Activated CD4-positive, alpha-beta memory T cell treated with anti-CD3 and anti-CD28 coated beads for 36 hours (primary cell): Measurements from ENCODE around the gene KIAA1958. TPM values are rescaled to one million over a fixed set of nuclear protein-coding genes. Genes with fewer than 3 reads are reported as not detected.

Experiments used
- CTCF ChIA-PET: fragments of 350-600 bp; sonication (Branson Sonifier 250); formaldehyde crosslinking; loops from one replicate; lab custom pipeline; 2021; ENCODE audit warnings: antibody characterized with exemption, inconsistent platforms; lab: Charles Lee
- POLR2A ChIA-PET: fragments of 350-600 bp; sonication (Branson Sonifier 250); formaldehyde crosslinking; loops from one replicate; lab custom pipeline; 2021; ENCODE audit warnings: antibody characterized with exemption; lab: Charles Lee
- DNase-seq: peaks from one replicate; pipeline ENCODE4 v3.0.0-alpha.2; 2020
- H3K27ac Mint-ChIP-seq: one replicate; pipeline ENCODE4 v1.8.0; 2021; ENCODE audit warnings: mixed read lengths
- H3K27me3 Mint-ChIP-seq: one replicate; pipeline ENCODE4 v1.8.0; 2021; ENCODE audit warnings: mixed read lengths
- H3K36me3 Mint-ChIP-seq: one replicate; pipeline ENCODE4 v1.8.0; 2021; ENCODE audit warnings: mixed read lengths
- H3K4me1 Mint-ChIP-seq: one replicate; pipeline ENCODE4 v1.8.0; 2021; ENCODE audit warnings: low read depth, mixed read lengths
- H3K4me3 Mint-ChIP-seq: one replicate; pipeline ENCODE4 v1.8.0; 2021; ENCODE audit warnings: mild to moderate bottlenecking, mixed read lengths
- H3K9me3 Mint-ChIP-seq: one replicate; pipeline ENCODE4 v1.8.0; 2021; ENCODE audit warnings: mixed read lengths
- intact Hi-C: fragments of 100-400 bp; cut with micrococcal nuclease; formaldehyde crosslinking; loops from one replicate; pipeline ENCODE4 v1.15.1; 2023
- total RNA-seq, 2 experiments: library from RNA; stranded (reverse); gene quantifications; one replicate each; pipeline ENCODE4 v1.2.3, GENCODE V29; 2021

Gene KIAA1958
- total RNA-seq, 2 experiments from 2014 or later: 6.1 to 6.5 TPM

DNA sequence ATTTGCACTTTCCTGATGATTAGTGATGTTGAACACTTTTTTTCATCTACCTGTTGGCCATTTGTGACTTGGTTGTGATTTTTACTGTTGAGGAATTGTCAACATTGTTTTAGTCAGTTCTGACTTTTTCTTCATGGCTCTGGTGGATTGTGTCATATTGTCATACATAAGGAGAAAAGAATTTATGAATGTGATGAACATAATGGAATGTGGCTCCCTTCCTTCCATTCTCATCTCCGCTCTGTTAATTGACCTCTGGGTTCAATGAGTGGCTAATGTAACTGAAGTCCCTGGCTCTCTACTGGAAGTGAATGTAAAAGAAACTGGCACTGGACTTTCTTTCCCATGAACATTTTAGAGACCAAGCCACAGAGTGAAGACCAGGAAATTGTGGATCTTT, 49.2 kb downstream of the KIAA1958 start:
- Mint-ChIP-seq H3K4me3 (no peak overlapping the region), H3K27me3 (no peaks in the 10 kb centered on the region), H3K27ac (no peak overlapping the region), H3K4me1 (peaks cover 6% of the 10 kb centered on the region), H3K9me3 (no peaks in the 10 kb centered on the region), H3K36me3 (no peaks in the 10 kb centered on the region)
- DNase-seq: no peak
- CTCF ChIA-PET: no interaction called here
- POLR2A ChIA-PET: no interaction called here
- intact Hi-C loops: no loop called here

DNA sequence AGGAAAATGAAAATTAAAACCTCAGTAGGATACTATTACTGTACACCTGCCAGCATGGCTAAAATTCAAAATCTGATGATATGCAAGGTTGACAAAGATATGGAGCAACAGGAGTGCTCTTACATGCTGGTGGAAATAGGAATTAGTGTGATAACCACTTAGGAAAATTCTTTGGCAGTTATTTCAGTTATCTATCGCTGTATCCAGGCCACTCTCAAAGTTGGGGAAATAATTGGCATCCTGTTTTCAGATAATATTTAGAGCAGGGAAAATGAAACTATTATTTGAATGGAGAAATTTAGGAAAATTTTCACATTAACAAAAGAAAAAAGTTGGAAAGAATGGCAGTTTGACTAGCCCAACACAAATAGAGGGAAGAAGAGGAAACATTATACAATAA, 50.9 kb downstream of the KIAA1958 start:
- ChIA-PET CTCF (no interaction called here), POLR2A (no interaction called here)
- H3K36me3 Mint-ChIP-seq: no peaks in the 10 kb centered on the region
- no peaks in the 10 kb centered on the region for H3K27me3 Mint-ChIP-seq
- no peak for DNase-seq
- H3K4me1 Mint-ChIP-seq: peaks cover 6% of the 10 kb centered on the region
- H3K4me3 Mint-ChIP-seq: no peak overlapping the region
- intact Hi-C loops: no loop called here
- H3K9me3 Mint-ChIP-seq: no peaks in the 10 kb centered on the region
- no peak overlapping the region for H3K27ac Mint-ChIP-seq

DNA sequence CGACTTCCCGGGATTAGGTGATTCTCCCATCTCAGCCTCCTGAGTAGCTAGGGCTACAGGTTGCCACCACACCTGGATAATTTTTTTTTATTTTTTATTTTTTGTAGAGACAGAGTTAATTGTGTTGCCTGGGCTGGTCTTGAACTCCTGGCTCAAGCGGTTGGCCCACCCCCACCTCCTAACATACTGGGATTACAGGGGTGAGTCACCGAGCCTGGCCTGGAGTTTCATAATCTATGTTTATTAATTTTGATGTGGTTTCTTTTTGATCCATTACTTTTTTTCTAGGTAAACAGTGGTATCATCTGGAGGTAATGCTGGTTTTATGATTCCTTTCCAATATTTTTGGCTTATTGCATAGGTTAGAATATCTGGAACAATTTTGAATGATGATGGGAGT, 54.2 kb downstream of the KIAA1958 start:
- ChIA-PET POLR2A (no interaction called here), CTCF (no interaction called here)
- H3K36me3 Mint-ChIP-seq: no peaks in the 10 kb centered on the region
- H3K4me3 Mint-ChIP-seq: no peak overlapping the region
- no peak overlapping the region for H3K27ac Mint-ChIP-seq
- H3K9me3 Mint-ChIP-seq: no peaks in the 10 kb centered on the region
- no peak for DNase-seq
- H3K4me1 Mint-ChIP-seq: peaks cover 2% of the 10 kb centered on the region
- intact Hi-C loops: no loop called here
- no peaks in the 10 kb centered on the region for H3K27me3 Mint-ChIP-seq

DNA sequence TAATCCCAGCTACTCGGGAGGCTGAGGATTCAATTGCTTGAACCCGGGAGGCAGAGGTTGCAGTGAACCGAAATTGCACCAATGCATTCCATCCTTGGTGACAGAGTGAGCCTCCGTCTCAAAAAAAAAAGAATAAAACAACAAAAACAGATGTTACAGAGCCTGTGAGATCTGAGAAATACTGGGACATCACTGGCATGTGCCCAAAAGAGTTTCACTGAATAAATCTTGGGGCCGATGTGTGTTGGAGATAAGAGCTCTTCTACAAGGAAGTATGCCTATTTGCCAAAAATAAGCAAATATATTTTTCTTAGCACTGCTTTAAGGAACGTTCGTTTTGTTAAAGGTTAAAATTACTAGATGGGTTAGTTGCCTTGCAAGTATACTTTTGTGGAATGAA, 55.1 kb downstream of the KIAA1958 start:
- intact Hi-C loops: no loop called here
- H3K36me3 Mint-ChIP-seq: no peaks in the 10 kb centered on the region
- CTCF ChIA-PET: no interaction called here
- POLR2A ChIA-PET: no interaction called here
- H3K9me3 Mint-ChIP-seq: no peaks in the 10 kb centered on the region
- peaks cover 9% of the 10 kb centered on the region for H3K4me1 Mint-ChIP-seq
- no peak overlapping the region for H3K4me3 Mint-ChIP-seq
- no peaks in the 10 kb centered on the region for H3K27me3 Mint-ChIP-seq
- no peak for DNase-seq
- no peak overlapping the region for H3K27ac Mint-ChIP-seq

DNA sequence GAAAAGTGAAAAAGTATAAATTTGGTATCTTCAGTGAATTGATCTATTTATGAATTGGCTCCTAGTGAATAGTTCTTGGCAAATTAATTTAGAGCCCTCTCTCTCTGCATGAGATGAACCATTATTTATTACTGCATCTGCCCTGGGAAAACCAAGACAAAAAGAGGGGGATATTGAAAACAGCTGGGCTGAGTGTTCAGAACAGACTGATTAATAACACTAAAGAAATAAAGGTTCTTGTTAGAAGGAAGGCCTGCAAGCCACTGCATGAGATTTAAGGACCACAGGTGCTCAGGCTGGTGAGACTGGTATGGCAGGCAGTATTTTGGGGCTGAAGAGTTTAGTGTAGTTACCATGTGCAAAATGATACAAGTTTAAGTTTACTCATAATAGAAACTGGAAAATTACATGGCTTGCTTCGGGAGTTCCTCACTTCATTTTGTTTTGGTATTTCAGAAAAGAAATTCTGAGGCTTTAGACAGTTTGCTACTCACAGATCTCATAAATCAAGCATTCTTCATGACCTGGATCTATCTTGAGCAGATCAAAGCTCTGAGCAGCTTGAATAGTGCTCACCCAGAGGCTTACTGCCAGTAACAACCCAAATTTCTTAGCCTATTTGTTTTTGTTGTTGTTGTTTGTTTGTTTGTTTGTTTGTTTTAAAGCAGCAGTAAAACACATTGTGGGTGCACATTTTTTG, 56.1 kb downstream of the KIAA1958 start:
- Mint-ChIP-seq H3K36me3 (no peaks in the 10 kb centered on the region), H3K27me3 (no peaks in the 10 kb centered on the region), H3K4me1 (peaks cover 9% of the 10 kb centered on the region), H3K27ac (no peak overlapping the region), H3K4me3 (no peak overlapping the region), H3K9me3 (no peaks in the 10 kb centered on the region)
- intact Hi-C loops: no loop called here
- ChIA-PET CTCF (no interaction called here), POLR2A (no interaction called here)
- DNase-seq: no peak

DNA sequence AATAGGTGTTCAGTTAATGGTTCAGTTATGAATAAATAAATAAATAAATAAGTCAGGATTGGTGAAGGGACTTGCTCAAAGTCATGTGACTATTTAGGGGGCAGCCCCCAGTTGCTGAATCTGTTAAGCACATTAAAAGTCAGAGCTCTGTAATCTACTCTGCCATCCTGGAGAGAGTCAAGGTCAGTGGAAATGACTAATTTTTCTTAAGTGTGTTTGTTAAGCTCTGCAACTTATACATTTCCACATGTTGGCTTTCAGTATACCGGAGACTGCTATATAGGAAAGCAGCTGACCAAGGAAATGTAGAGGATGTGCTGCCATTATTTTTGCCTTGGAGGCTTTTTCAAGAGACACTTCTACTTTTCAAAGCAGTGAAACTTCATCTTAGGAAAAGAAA, 57.9 kb downstream of the KIAA1958 start:
- ChIA-PET POLR2A (no interaction called here), CTCF (interaction anchor here (0.6 kb wide), 1 partner anchor 17 kb away, joined by 6 read pairs; no protein-coding TSS in a partner anchor)
- no peak for DNase-seq
- Mint-ChIP-seq H3K27ac (no peak overlapping the region), H3K4me3 (no peak overlapping the region), H3K9me3 (no peaks in the 10 kb centered on the region), H3K4me1 (peaks cover 9% of the 10 kb centered on the region), H3K36me3 (no peaks in the 10 kb centered on the region), H3K27me3 (no peaks in the 10 kb centered on the region)
- intact Hi-C loops: no loop called here

DNA sequence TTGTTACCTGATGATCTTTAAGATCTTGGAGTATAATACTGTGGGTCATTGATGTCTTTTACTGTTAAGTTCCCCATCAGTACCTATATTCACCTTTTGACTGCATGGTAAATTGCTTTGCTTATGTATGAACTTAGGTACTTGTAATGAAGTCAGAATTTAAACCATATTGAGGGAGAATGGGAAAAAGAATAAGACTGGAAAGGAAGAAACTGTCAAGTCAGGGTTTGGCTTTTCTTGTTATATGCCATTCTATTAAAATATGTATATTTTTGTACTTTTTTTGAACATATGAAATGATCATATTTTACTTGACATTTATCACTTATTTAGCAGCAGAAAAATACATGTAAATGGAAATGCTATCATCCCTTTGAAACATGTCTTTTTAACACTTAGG, 58.6 kb downstream of the KIAA1958 start:
- DNase-seq: no peak
- Mint-ChIP-seq H3K4me3 (no peak overlapping the region), H3K27ac (no peak overlapping the region), H3K4me1 (peaks cover 9% of the 10 kb centered on the region), H3K9me3 (no peaks in the 10 kb centered on the region), H3K36me3 (no peaks in the 10 kb centered on the region), H3K27me3 (no peaks in the 10 kb centered on the region)
- POLR2A ChIA-PET: no interaction called here
- intact Hi-C loops: no loop called here
- CTCF ChIA-PET: no interaction called here

DNA sequence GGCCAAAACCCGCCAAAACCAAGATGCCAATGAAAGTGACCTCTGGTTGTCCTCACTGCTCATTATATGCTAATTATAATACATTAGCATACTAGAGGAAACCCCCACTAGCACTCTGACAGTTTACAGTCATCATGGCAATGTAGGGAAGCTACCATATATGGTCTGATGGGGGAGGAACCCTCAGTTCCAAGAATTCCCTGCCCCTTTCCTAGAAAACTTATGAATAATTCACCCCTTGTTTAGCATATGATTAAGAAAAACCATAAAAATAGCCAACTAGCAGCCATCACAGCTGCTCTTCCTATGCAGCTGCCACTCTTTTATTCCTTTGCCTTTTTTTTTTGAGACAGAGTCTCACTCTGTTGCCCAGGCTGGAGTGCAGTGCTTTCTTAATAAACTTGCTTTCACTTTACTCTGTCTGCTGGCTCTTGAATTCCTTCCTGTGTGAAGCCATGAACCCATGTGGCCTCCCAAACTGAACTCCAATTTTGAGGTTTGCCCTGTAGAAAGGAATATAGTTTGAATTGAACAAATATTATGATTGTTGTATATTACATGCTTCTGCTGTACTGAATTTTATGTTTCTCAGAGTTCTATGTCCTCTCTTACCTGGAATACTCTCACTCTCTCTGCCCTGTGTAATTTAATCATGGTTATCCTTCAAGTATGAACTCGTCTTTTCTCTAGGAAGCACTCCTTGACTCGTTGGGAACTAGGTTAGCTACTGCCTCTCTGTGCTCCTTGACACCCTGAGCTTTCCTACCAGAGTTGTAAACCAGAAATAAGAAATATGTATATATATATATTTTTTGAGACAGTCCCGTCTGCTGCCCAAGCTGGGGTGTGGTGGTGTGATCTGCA, 59.8 kb downstream of the KIAA1958 start:
- intact Hi-C loops: no loop called here
- Mint-ChIP-seq H3K27ac (no peak overlapping the region), H3K9me3 (no peaks in the 10 kb centered on the region), H3K36me3 (no peaks in the 10 kb centered on the region), H3K27me3 (no peaks in the 10 kb centered on the region), H3K4me3 (no peak overlapping the region), H3K4me1 (peaks cover 9% of the 10 kb centered on the region)
- POLR2A ChIA-PET: interaction anchor here (0.6 kb wide), 1 partner anchor 732 kb away, joined by 5 read pairs; no protein-coding TSS in a partner anchor
- CTCF ChIA-PET: no interaction called here
- DNase-seq: no peak

DNA sequence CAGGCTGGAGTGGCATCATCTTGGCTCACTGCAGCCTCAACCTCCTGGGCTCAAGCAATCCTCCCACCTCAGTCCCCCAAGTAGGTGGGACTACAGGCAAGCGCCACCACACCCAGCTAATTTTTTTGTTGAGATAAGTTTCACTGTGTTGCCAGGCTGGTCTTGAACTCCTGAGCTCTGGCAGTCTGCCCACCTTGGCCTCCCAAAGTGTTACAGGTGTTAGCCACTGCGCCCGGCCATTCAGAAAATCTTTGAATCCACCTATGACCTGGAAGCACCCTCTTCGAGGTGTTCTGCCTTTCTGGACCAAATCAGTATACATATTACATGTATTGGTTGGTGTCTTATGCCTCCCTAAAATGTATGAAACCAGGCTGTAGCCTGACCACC, 61.4 kb downstream of the KIAA1958 start:
- POLR2A ChIA-PET: no interaction called here
- intact Hi-C loops: no loop called here

DNA sequence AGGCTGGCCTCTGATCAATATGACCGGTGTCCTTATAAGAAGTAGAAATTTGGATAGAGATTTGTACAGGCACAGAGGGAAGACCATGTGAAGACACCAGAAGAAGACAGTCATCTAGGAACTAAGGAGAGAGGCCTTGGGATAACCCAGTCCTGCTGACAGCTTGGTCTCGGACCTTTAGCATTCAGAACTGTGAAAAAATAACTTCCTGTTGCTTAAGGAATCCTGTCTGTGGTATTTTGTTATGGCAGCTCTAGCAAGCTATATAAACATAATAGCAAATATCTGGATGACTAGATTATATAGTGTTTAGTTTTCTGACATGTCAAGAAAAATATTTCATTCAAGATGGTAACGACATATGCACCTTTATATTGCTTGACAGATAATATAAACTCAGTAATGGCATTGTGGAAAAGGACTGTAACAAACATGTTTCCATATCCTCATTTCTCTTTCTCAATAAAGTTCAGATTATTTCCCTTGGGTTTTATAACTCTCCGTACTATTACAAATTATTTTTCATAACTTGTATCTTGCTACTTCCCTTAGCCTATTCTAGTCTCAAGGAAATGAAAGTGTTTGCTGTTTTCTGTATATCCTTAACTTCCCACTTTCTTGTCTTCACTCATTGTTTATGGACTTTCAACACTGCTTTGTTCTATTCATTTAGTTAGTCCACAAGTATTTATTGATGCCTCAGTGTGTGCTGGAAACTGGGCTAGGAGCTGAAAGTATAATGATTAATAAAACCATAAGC, 62.4 kb downstream of the KIAA1958 start:
- POLR2A ChIA-PET: no interaction called here
- H3K9me3 Mint-ChIP-seq: no peaks in the 10 kb centered on the region
- H3K36me3 Mint-ChIP-seq: no peaks in the 10 kb centered on the region
- intact Hi-C loops: no loop called here
- CTCF ChIA-PET: interaction anchor here (0.6 kb wide), 2 partner anchors 287 to 1010 kb away, joined by 3 read pairs; no protein-coding TSS in a partner anchor
- no peak overlapping the region for H3K4me3 Mint-ChIP-seq
- no peak overlapping the region for H3K27ac Mint-ChIP-seq
- H3K27me3 Mint-ChIP-seq: no peaks in the 10 kb centered on the region
- no peak for DNase-seq
- peaks cover 9% of the 10 kb centered on the region for H3K4me1 Mint-ChIP-seq

More for the DNA sequence above, 61.4 kb downstream of the KIAA1958 start:
- Mint-ChIP-seq H3K4me1 (peaks cover 9% of the 10 kb centered on the region), H3K9me3 (no peaks in the 10 kb centered on the region), H3K27me3 (no peaks in the 10 kb centered on the region), H3K4me3 (no peak overlapping the region), H3K27ac (no peak overlapping the region), H3K36me3 (no peaks in the 10 kb centered on the region)
- CTCF ChIA-PET: no interaction called here
- no peak for DNase-seq

DNA sequence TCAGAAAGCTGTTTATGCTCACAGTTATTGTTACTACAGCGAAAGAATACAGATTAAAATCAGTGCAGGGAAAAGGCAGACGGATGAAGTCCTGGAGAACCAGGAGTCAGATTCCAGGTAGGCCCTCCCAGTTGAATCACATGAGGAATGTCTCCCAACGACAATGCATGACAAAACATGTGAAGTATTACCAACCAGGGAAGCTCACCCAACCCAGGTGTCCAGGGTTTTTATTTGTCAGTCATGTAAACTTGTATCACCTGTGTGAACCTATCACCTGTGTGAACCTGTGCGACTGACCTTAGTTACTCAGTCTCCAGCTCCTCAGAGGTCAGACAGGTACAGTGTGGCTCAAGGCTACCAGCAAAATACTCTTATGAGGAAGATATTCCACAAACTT, 63.9 kb downstream of the KIAA1958 start:
- ChIA-PET CTCF (no interaction called here), POLR2A (no interaction called here)
- Mint-ChIP-seq H3K9me3 (no peaks in the 10 kb centered on the region), H3K27me3 (no peaks in the 10 kb centered on the region), H3K36me3 (no peaks in the 10 kb centered on the region), H3K4me3 (no peak overlapping the region), H3K27ac (no peak overlapping the region), H3K4me1 (peaks cover 9% of the 10 kb centered on the region)
- intact Hi-C loops: no loop called here
- no peak for DNase-seq

DNA sequence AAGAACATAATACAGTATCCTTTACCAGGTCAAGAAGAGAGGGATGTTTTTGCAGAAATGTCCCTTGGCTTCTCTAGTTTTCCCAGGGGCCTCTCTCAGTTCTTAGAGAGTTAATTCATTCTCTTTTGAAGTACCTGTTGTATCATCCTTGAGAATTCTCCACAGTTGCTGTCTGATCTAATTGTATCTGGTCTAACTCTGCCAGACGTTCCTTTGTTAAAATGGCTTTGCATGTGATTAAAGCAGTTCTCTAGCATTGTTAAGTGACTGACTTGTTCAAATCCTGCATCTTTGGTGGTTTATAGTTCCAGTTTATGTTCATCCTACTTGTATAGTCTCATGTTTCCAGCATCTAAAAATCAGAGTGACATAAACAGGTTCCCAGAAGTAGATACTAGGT, 65.0 kb downstream of the KIAA1958 start:
- H3K27me3 Mint-ChIP-seq: no peaks in the 10 kb centered on the region
- H3K36me3 Mint-ChIP-seq: no peaks in the 10 kb centered on the region
- H3K4me1 Mint-ChIP-seq: peaks cover 5% of the 10 kb centered on the region
- ChIA-PET POLR2A (no interaction called here), CTCF (no interaction called here)
- DNase-seq: no peak
- no peaks in the 10 kb centered on the region for H3K9me3 Mint-ChIP-seq
- H3K27ac Mint-ChIP-seq: no peak overlapping the region
- H3K4me3 Mint-ChIP-seq: no peak overlapping the region
- intact Hi-C loops: no loop called here
